Measurements from ENCODE around the gene PRKD2.

The PRKD2 gene

DNA sequence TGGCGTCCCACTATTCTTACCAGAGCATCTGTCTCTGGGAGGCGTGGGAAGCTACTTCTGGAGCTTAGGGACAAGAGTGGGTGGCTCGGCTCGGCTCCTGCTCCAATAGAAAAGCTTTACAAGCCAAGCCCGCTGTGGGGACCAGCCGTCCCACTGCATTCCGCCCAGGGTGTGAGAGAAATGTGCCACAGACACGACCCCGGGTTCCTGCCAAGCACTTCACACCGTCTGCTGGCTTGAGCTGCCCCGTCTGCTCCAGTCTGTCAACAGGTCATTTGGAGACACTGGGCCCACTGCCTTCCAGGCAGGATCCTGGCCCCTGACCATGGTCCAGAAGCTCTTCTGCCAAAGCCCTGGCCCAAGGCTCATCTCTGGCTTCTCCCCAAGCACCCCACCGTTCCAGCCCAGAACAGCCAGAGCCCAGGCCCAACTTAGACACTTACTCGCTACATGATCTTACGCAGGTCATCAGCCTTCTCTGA, 22.4 kb upstream of the PRKD2 start:
- Histone ChIP-seq H3K4me3 (ENCODE audit: low read depth, low read length) (no peak overlapping the region), H2AFZ (ENCODE audit: low read length, unreplicated experiment) (no peak overlapping the region), H3K4me1 (ENCODE audit: control insufficient read depth, insufficient read depth, low read length, unreplicated experiment) (no peaks in the 10 kb centered on the region), H3K36me3 (ENCODE audit: insufficient read depth, low read length) (no peaks in the 10 kb centered on the region), H3K27ac (ENCODE audit: low read depth, low read length) (no peak overlapping the region), H3K79me2 (ENCODE audit: control insufficient read depth, insufficient read depth, low read length, unreplicated experiment) (peaks cover 67% of the 10 kb centered on the region), H3K27me3 (ENCODE audit: insufficient read depth, low read length) (no peaks in the 10 kb centered on the region)

DNA sequence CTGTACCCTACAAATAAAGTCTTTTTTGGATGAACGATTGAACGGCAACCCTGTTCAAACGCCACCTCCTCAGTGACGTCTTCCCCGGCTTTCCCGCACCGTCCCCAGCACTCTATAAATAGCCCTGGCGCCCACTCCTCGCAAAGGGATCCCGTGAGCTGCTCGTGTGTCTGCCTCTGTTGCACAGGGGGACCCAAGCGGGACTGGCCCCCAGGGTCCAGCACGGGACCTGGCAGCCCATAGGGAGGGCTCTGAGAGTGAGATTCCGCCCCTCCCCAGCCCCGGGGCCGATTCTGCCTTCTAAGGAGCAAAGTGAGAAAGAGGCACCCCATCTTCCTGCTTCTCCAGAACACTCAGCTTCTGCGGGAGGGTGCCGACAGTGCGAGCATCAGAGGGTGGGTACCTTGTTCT, 20.9 kb upstream of the PRKD2 start:
- Histone ChIP-seq H3K79me2 (ENCODE audit: control insufficient read depth, insufficient read depth, low read length, unreplicated experiment) (peaks cover 68% of the 10 kb centered on the region), H2AFZ (ENCODE audit: low read length, unreplicated experiment) (no peak overlapping the region), H3K27me3 (ENCODE audit: insufficient read depth, low read length) (no peaks in the 10 kb centered on the region), H3K36me3 (ENCODE audit: insufficient read depth, low read length) (0 out of 2 replicates have a peak, but pooled peaks cover 3% of the 10 kb centered on the region), H3K4me3 (ENCODE audit: low read depth, low read length) (no peak overlapping the region), H3K4me1 (ENCODE audit: control insufficient read depth, insufficient read depth, low read length, unreplicated experiment) (peaks cover 8% of the 10 kb centered on the region), H3K27ac (ENCODE audit: low read depth, low read length) (no peak overlapping the region)

DNA sequence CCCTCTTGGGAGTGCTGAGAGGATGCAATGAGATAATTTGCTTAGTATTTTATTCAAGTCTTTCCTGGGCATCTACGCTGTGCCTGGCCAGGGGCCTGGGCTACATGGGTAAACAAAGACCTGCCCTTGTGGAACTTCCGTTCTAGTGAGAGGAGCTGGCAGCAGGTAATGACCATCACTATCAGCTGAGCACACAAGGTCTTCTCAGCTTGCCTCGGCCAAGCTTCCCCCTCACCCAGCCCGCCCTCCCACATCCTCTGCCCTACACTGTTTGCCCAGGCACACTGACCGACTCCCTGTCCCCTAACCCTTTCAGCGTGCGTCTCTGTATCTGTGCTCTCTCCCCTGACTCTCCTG, 20.4 kb upstream of the PRKD2 start:
- Histone ChIP-seq H3K27me3 (ENCODE audit: insufficient read depth, low read length) (no peaks in the 10 kb centered on the region), H2AFZ (ENCODE audit: low read length, unreplicated experiment) (no peak overlapping the region), H3K36me3 (ENCODE audit: insufficient read depth, low read length) (0 out of 2 replicates have a peak, but pooled peaks cover 3% of the 10 kb centered on the region), H3K79me2 (ENCODE audit: control insufficient read depth, insufficient read depth, low read length, unreplicated experiment) (peaks cover 63% of the 10 kb centered on the region), H3K4me1 (ENCODE audit: control insufficient read depth, insufficient read depth, low read length, unreplicated experiment) (peaks cover 8% of the 10 kb centered on the region), H3K4me3 (ENCODE audit: low read depth, low read length) (no peak overlapping the region), H3K27ac (ENCODE audit: low read depth, low read length) (no peak overlapping the region)

DNA sequence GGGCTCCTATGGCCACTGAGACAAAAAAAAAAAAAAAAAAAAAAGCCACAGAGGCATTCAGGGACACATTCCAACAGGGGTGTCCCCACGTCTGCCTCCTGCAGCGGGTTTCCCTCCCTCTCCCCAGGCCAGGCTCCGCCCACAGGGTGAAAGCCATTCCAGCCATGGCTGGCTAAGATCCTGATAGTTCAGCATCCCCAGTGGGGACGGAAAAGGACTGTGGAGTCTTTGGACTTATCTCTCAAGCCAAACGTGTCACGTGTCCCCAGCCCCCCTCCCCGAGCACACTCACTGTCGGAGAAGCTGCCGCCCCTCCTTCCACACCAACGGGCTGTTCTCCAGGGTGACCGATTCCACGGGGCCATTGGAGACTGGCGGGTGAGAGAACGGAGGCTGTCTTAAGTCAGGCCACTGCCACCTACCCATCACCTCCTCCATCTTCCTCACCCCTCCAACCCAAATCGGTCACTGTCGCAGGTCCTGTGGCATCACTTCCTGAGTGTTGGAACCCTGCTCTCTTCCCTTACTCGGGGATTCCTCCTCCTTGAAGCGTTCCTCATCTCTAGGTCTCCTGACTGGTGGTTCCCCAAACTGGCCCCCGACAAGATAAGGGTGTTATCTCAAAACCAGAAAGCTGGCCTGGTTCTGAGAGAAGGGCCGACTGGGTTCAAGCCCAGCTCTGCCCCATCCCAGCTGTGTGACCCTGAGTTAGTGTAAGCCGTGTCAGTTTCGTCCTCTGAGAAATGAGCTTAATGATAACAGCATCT, 19.8 kb upstream of the PRKD2 start:
- Histone ChIP-seq H3K4me1 (ENCODE audit: control insufficient read depth, insufficient read depth, low read length, unreplicated experiment) (peaks cover 13% of the 10 kb centered on the region), H2AFZ (ENCODE audit: low read length, unreplicated experiment) (no peak overlapping the region), H3K27me3 (ENCODE audit: insufficient read depth, low read length) (no peaks in the 10 kb centered on the region), H3K36me3 (ENCODE audit: insufficient read depth, low read length) (0 out of 2 replicates have a peak, but pooled peaks cover 3% of the 10 kb centered on the region), H3K27ac (ENCODE audit: low read depth, low read length) (no peak overlapping the region), H3K4me3 (ENCODE audit: low read depth, low read length) (no peak overlapping the region), H3K79me2 (ENCODE audit: control insufficient read depth, insufficient read depth, low read length, unreplicated experiment) (peaks cover 58% of the 10 kb centered on the region)

DNA sequence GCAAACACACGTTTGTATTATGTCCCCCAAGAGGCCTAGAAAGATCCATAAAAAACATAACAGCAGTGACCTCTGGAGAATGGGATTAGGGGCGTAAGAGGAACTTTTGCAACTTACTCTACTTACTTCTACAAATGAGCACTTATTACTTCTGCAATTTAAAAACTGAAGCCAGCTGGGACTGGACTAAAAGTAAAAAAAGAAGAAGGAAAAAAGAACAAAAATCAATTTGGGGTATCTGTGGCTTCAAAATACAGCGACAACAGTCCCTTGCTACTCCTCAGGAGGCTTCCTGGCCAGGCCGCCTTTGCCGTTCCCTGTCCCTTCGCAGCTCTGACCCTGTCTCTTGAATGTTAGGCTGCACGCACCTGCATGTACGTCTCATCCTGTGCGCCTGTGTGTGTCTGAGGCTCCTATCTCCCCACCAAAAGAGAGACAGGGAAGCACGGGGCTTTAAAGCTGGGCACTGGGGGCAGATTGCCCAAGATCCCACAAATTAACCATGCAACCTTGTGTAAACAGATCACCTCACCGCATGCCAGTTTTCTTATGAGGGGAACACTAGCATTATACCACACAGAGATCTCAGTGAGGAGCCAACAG, 16.9 kb upstream of the PRKD2 start:
- Histone ChIP-seq H3K27ac (ENCODE audit: low read depth, low read length) (no peak overlapping the region), H3K79me2 (ENCODE audit: control insufficient read depth, insufficient read depth, low read length, unreplicated experiment) (peaks cover 39% of the 10 kb centered on the region), H3K4me3 (ENCODE audit: low read depth, low read length) (no peak overlapping the region)

DNA sequence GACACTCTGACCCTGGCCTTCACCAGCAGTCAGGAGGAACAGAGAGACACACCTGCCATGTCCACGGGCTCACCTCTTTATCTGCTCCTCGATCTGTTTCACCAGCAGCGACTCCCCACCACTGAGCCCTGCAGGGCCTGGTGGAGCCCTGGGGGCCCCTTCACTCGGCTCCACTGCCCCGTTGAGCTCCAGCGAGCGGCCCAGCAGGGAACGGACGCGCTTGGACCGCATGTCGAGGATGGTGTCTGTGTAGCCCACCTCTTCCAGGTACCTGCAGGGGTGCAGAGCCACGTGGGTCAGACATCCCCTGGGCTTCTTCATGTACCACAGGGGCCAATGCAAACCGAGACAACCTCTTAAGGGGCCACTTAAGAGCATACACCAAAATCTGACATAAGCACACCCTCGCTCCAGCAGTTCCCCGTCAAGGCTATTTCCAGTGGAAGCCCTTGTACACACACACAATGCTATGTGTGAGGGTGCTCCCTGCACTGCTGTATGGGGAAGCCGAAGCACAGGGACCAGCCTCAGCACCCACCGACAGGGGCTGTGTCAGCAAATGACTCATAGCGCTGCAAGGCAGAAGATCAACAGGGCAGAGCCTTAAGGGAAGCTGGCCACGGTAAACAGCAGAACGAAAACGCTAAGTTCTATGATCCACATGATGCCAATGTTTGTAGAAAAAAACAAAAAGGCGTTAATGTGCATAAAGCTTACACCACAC, 16.2 kb upstream of the PRKD2 start:
- 0 out of 2 replicates have a peak, but pooled peaks cover 6% of the 10 kb centered on the region for H3K36me3 ChIP-seq (ENCODE audit: insufficient read depth, low read length)
- H3K4me1 ChIP-seq (ENCODE audit: control insufficient read depth, insufficient read depth, low read length, unreplicated experiment): peaks cover 27% of the 10 kb centered on the region
- H3K27ac ChIP-seq (ENCODE audit: low read depth, low read length): no peak overlapping the region
- no peak overlapping the region for H2AFZ ChIP-seq (ENCODE audit: low read length, unreplicated experiment)
- no peak overlapping the region for H3K4me3 ChIP-seq (ENCODE audit: low read depth, low read length)
- H3K27me3 ChIP-seq (ENCODE audit: insufficient read depth, low read length): no peaks in the 10 kb centered on the region
- H3K79me2 ChIP-seq (ENCODE audit: control insufficient read depth, insufficient read depth, low read length, unreplicated experiment): peaks cover 35% of the 10 kb centered on the region

More for the DNA sequence above, 16.9 kb upstream of the PRKD2 start:
- Histone ChIP-seq H3K36me3 (ENCODE audit: insufficient read depth, low read length) (0 out of 2 replicates have a peak, but pooled peaks cover 3% of the 10 kb centered on the region), H3K4me1 (ENCODE audit: control insufficient read depth, insufficient read depth, low read length, unreplicated experiment) (peaks cover 27% of the 10 kb centered on the region), H2AFZ (ENCODE audit: low read length, unreplicated experiment) (no peak overlapping the region), H3K27me3 (ENCODE audit: insufficient read depth, low read length) (no peaks in the 10 kb centered on the region)

DNA sequence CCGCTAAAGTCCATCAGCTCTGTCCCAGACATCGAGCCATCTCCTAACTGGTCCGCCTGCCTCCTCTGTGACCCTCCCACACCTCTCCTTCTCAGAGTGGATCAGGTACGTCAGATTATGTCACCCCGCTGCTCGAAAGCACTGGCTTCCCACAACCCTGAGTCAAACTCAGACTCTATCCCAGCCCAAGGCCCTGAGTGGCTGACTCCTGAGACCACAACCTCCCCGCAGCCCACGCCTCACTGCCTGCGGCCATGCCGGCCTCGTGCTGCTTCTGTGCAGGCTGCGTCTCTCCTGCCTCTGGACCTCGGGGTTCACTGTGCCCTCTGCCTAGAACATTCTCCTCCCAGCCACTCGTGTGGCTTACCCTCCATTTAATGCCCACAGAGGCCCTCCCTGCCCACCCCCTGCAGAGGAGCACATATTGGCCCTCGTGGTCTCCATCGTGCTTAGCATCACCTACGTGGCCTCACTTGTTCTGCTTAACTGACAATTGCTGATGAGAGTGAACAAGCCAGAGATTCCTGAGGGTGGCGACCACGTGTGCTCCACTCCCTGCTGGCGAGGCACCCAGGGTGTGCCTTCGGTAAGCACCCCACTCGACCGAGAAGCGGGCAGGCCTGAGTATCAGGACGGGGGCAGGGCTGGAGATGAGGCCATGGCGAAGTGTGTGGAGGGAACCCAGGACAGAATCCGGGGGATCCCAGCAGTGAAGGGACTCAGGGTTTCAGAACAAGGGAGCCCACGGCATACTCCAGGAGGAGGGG, 15.4 kb upstream of the PRKD2 start:
- Histone ChIP-seq H3K4me1 (ENCODE audit: control insufficient read depth, insufficient read depth, low read length, unreplicated experiment) (peaks cover 27% of the 10 kb centered on the region), H2AFZ (ENCODE audit: low read length, unreplicated experiment) (no peak overlapping the region), H3K36me3 (ENCODE audit: insufficient read depth, low read length) (0 out of 2 replicates have a peak, but pooled peaks cover 6% of the 10 kb centered on the region), H3K4me3 (ENCODE audit: low read depth, low read length) (no peak overlapping the region), H3K27me3 (ENCODE audit: insufficient read depth, low read length) (no peaks in the 10 kb centered on the region), H3K27ac (ENCODE audit: low read depth, low read length) (no peak overlapping the region), H3K79me2 (ENCODE audit: control insufficient read depth, insufficient read depth, low read length, unreplicated experiment) (peaks cover 34% of the 10 kb centered on the region)

DNA sequence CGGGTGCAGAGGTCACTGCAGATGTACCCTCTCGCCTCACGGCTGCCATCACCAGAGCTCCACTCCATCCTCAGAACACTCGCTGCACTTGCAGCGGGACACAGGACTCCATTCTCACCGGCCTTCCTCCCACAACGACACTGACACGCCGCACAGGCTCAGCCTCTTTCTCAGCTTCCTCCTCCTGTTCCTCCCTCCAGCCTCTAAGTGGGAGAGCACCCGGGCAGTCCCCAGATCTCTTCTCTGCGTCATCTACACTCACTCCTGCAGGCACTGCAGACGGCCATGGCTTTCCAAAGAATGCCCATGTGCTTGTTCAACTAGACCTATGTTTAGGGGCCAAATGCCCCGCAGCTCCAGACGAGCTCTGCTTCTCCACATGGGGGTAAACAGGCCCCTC, 14.7 kb upstream of the PRKD2 start:
- H3K27ac ChIP-seq (ENCODE audit: low read depth, low read length): peak overlapping the region; percentile 45
- no peak overlapping the region for H2AFZ ChIP-seq (ENCODE audit: low read length, unreplicated experiment)
- peaks cover 27% of the 10 kb centered on the region for H3K4me1 ChIP-seq (ENCODE audit: control insufficient read depth, insufficient read depth, low read length, unreplicated experiment)
- no peak overlapping the region for H3K4me3 ChIP-seq (ENCODE audit: low read depth, low read length)
- peaks cover 28% of the 10 kb centered on the region for H3K79me2 ChIP-seq (ENCODE audit: control insufficient read depth, insufficient read depth, low read length, unreplicated experiment)
- no peaks in the 10 kb centered on the region for H3K27me3 ChIP-seq (ENCODE audit: insufficient read depth, low read length)
- 0 out of 2 replicates have a peak, but pooled peaks cover 6% of the 10 kb centered on the region for H3K36me3 ChIP-seq (ENCODE audit: insufficient read depth, low read length)

DNA sequence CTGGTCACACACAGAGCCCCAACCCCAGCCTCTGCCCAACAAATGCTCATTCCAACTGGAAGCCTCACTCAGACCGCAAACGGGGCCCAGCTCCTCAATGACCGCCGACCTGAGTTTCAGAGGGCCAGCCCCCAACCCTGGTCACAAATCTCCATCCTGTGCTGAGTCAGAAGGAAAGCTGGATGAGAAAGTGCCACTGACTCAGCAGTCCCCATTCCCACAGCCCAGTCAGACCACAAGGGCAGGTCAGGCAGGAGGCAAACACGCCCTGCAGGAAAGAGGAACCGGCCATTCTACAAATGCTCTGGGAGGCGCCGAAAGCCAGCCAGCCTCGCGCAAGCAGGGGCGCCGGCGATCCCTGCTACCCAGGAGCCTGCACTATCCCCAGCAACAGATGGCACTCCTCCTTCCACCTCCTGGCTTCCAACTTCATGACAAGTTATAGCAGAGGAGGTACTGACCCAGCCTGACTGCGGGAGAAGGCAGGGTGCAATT, 14.1 kb upstream of the PRKD2 start:
- Histone ChIP-seq H2AFZ (ENCODE audit: low read length, unreplicated experiment) (no peak overlapping the region), H3K27me3 (ENCODE audit: insufficient read depth, low read length) (no peaks in the 10 kb centered on the region), H3K36me3 (ENCODE audit: insufficient read depth, low read length) (0 out of 2 replicates have a peak, but pooled peaks cover 6% of the 10 kb centered on the region), H3K4me1 (ENCODE audit: control insufficient read depth, insufficient read depth, low read length, unreplicated experiment) (peaks cover 27% of the 10 kb centered on the region), H3K27ac (ENCODE audit: low read depth, low read length) (peak overlapping the region; percentile 45), H3K79me2 (ENCODE audit: control insufficient read depth, insufficient read depth, low read length, unreplicated experiment) (peaks cover 27% of the 10 kb centered on the region), H3K4me3 (ENCODE audit: low read depth, low read length) (no peak overlapping the region)

DNA sequence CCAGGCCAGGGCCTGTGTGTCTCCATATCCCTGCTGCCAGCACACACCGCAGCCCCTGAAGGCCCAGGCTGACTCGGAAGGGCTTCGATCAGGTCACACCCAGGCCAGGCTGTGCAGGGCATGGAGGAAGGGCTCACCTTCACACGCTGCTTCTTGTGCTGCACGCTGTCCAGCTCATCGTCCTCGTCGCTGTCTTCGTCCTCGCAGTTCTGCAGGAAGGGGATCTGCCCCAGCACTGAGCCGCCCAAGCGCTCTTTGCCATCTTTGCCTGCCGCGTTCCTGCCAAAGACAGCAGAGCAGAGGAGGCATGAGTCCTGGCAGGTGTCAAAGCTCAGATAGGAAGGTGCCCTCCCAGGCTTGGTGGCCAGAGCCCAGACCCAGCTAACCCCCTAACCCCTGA, 13.7 kb upstream of the PRKD2 start:
- Histone ChIP-seq H3K27ac (ENCODE audit: low read depth, low read length) (peak overlapping the region; percentile 45), H3K27me3 (ENCODE audit: insufficient read depth, low read length) (no peaks in the 10 kb centered on the region), H3K4me1 (ENCODE audit: control insufficient read depth, insufficient read depth, low read length, unreplicated experiment) (peaks cover 27% of the 10 kb centered on the region), H2AFZ (ENCODE audit: low read length, unreplicated experiment) (no peak overlapping the region), H3K79me2 (ENCODE audit: control insufficient read depth, insufficient read depth, low read length, unreplicated experiment) (peaks cover 27% of the 10 kb centered on the region), H3K36me3 (ENCODE audit: insufficient read depth, low read length) (0 out of 2 replicates have a peak, but pooled peaks cover 6% of the 10 kb centered on the region), H3K4me3 (ENCODE audit: low read depth, low read length) (no peak overlapping the region)

Measured in ACC112 (cell line).